HG03103 (cell line): ENCODE data around the gene TRAK2.
"Not testable (repeated sequence)": the region's sequence is repeated elsewhere in the genome, so short reads cannot be mapped to it uniquely, and the experiment has no call there.

Experiments used
- ATAC-seq: cut with Tn5 transposase; IDR thresholded peaks from one replicate; pipeline ENCODE4 v1.9.1; 2021; ENCODE audit warnings: low read depth; ENCODE audit not compliant: unreplicated experiment

Gene TRAK2

DNA sequence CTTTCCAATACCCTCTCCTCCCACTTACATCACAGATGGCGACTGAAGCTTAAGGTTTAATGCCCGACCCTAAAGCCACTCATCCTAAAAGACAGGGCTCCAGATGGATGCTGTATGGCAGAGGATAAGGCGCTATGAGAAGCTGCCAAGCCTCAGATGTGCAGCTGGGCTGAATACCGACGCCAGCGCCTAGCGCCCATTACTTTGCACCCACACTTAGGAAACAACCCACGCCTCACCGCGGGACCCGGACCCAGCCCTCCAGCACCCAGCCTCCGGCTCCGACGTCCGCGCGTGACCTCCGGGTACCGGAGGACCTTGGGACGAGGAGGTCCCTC, 335 bp downstream of the TRAK2 start:
- peak; percentile 15 for ATAC-seq

DNA sequence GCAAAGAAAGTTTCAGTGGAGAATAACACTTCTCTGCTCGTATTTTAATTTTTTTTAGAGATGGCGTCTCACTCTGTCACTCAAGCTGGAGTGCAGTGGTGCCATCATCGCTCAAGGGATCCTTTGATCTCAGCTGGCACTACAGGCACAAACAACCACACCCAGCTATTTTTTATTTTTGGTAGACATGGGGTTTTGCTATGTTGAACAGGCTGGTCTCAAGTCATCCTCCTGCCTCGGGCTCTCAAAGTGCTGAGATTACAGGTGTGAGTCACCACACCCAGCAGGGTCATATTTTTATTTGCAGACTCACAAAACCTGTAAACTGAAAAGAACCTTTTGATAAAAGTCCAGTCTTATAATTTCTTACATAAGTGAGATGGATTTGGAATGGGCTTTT, 2.6 kb downstream of the TRAK2 start:
- no peak for ATAC-seq

DNA sequence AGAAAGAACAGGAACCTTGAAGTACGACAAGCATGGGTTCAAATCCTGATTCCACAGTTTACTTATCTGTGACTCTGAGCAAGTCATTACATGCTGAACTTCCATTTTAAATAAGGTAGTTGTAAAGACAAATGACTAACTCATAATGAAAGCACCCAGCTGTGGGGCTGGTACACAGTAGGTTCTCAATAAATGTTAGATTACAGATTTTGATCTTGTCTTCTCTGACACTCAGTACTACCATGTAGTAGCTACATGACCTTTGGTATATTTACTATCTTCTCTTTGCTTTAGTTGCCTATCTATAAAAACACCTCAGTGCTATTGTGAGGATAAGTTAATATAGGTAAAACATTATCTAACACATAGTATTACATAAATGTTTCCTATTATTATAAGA, 3.2 kb downstream of the TRAK2 start:
- no peak for ATAC-seq

DNA sequence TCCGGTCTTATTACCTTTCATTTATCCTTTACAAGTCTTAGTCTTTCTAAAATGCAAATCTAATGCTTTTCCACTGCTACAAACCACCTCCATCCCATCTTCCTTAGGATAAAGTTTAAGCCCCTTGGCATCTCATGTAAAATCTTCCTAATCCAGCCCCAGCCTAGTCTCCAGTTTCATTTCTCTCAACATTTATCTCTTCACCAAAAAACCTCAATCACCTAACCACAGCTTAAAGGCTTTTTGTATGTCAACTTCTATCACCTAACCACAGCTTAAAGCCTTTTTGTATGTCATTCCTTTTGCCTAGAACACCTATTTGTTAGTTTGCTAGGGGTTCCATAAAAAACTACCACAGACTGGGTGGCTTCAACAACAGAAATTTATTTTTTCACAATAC, 4.2 kb downstream of the TRAK2 start:
- no peak for ATAC-seq

DNA sequence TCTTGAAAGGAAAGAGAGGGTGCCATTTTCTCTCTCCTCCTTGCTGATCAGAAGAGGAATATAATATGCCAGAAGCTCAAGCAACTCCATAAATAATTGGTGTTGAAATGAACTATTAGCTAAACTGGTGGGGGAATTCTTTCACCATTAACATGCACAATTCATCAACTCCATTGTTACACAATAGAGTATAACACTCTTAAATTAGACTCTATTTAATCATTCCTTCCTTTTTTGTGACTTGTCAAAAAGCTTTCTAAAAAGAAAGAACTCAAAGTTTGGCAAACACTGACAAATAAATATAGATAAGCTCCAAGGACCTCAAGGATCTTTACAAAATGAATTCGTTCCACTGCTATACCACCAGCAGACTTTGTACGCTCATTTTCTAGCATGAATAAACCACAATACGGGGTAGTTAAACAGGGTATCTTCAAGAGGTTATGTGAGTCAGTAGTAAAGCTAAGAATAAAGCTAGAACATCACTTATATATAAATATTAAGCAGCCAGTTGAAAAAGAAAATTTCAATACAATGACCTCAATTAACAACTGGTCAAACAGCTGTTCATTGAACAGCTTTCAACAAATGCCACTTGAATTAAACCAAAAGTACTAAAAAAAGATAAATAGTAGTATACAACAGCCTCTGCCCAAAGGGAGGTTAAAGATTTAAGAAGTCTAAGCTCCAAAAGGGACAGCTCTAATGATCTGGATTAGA, 6.4 kb downstream of the TRAK2 start:
- ATAC-seq, result no peak

DNA sequence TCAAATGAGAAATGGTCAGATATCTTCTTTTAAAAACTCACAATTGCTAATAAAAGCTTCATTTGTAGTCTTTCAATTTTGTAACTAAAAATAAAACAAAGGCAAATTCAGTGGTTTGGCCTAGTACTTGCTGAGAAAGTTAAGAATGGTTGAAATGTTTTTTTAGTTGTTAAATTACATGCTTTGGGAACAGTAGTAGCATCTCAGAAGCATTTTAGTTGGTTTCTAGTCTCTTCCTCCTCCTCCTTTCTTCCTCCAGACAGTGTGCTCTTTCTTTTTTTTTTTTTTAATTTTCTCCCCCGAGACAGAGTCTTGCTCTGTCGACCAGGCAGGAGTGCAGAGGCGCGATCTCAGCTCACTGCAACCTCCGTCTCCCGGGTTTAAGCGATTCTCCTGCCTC, 9.8 kb downstream of the TRAK2 start:
- no peak for ATAC-seq

DNA sequence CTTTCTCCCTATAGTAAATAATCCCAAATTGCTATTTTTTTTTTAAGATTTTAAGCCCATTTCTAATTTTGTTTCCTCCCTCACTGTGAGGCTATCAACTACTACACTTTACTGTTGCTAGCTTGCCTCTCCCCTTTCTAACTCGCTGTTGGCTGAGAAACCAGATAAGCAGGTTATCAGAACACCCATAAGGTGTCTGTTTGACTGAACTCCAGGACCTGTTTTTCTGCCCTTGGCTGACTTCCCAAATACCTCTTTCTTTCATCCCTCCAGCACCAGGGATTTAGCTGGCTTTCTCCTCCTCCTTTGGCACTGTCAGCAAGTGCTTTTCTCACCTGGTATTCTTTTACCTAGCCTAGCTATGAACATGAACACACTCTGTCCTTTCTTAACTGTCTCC, 11.1 kb downstream of the TRAK2 start:
- ATAC-seq, result no peak

DNA sequence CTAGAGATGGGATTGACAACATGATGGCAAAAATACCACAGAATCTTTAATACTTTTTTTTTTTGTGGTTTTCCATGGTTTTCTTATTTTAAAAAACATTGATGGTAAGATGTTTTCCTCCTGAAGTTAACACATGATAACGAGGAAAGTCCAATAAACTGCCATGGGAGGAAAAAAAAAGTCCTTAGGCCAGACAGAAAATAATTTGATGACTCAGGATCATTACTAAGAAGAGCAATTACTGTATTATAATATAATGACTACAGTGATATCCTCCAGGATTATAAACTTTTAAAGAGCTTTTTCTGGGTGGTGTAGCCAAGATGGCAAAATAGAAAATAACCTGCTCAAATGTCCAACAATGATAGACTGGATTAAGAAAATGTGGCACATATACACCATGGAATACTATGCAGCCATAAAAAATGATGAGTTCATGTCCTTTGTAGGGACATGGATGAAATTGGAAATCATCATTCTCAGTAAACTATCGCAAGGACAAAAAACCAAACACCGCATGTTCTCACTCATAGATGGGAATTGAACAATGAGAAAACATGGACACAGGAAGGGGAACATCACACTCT, 11.8 kb downstream of the TRAK2 start:
- not testable (repeated sequence) for ATAC-seq

DNA sequence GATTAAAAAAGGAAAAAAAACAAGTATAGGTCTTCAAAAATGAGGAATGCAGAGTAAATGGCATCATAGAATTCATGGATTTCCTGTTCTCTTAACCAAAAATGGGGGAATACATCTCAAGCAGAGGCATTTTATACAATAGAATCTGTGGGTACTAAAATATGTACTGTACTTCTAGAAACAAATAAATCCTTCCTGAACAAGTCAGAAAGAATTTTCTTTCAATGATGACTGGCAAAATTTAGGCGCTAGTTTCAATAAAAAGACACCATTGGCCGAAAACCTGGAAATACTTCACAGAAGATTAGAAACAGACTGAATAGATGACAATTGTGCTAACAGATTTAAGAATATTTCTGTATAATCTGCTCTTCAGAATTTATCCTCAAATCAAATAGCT, 15.1 kb downstream of the TRAK2 start:
- no peak for ATAC-seq

DNA sequence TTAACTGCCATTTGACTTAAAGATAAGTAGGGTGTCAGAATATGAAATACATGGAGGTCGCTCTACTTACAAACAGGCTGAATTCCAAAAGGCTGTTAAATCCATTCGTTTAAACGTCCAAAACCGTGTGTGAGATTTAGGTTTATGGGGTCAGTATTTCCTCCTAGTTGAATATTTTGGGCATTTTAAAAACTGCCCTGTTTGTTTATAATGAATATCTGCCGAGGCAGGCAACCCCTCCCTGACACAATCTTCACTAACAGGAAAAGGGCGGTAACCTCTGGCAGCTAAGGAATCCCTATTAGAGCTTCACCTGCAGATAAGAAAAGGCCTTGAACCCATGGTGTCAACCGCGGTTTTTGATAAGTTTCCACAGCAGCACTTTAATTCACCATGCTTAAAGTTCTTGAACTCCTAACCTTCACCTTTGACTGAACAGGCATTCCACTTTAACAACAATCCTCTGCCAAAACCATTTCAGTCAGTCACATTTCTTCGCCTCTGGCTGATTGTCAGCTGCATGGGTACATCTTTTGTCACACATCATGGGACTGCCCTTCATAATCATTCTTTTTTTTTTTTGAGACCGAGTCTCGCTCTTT, 17.8 kb downstream of the TRAK2 start:
- no peak for ATAC-seq

DNA sequence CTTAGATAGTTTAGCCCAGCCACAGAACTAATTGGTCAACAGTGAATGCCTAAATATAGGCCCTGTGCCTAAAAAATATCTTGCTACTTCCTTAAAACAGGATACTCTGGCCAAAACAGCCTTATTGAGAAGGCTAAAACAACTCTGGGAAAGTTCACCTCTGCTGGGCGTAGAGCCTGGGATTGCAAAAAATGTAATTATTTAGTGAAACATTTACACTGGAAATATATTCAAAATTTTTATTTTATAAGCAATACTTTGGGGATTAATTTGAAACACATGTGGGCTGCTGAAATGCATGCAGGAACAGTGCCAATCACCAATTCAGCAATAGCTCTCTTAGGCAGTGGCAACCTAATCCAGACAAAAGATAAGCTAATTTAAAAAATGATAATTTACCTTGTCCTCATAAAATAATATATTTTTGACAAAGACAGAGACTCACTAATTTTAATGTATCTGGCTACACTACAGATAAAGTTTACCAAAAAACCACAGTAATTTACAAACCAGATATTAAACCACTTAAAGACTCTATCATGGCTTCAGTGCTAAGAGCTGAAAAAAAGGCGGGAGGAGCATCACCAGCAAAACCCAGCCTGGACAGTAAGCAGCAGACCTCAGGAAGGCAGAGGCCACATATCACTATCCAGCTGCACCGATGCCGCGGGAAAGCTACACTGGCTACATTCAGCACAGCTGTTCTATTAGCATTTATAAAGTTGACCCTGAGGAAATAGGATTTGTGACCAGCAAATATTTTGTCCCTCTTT, 18.5 kb downstream of the TRAK2 start:
- no peak for ATAC-seq

DNA sequence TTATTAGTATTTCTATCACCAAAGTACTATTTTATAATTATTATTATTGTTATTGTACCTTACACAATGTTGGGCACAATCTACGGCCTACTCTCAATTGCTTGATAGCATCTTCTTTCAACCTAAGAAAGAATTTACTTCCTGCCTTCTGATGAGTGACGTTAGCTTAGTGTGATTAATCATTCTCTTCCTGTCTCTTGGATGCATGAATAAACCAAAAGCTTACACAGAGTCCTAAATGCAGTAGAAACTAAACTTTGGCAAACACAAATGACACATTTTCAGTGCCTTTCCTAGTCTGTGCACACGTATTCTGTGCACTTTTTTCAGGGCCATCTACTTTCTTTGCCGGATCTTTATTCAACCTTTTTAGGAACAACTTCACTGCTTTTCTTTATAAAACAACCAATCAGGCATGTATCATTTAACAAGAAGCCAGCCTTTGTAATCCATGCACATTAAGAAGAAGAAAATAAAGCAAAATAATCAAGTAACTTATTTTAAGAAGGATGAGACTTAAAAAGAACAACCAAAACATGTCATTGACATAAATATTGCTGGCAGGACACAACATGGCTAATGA, 19.1 kb downstream of the TRAK2 start:
- no peak for ATAC-seq

DNA sequence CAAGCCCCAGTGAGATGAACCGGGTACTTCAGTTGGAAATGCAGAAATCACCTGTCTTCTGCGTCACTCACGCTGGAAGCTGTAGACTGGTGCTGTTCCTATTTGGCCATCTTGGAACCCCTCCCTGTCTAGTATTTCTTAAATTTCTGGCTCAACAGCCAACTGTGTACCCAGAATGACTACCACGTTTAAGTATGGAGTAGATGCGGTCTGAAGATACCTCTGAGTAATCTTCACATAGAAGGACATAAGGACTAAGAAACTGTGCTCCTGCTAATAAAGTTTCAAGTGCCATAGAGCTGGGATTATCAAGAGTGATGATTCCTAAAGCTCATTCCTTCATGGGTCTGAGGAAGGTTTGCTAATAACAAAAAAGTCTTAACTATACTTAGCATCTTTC, 20.4 kb downstream of the TRAK2 start:
- no peak for ATAC-seq

DNA sequence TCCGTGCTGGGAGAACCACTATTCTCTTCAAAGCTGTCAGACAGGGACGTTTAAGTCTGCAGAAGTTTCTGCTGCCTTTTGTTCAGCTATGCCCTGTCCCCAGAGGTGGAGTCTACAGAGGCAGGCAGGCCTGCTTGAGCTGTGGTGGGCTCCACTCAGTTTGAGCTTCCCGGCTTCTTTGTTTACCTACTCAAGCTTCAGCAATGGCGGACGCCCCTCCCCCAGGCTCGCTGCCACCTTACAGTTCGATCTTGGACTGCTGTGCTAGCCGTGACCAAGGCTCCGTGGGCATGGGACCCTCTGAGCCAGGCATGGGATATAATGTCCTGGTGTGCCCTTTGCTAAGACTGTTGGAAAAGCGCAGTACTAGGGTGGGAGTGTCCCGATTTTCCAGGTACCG, 20.9 kb downstream of the TRAK2 start:
- ATAC-seq, result not testable (repeated sequence)

DNA sequence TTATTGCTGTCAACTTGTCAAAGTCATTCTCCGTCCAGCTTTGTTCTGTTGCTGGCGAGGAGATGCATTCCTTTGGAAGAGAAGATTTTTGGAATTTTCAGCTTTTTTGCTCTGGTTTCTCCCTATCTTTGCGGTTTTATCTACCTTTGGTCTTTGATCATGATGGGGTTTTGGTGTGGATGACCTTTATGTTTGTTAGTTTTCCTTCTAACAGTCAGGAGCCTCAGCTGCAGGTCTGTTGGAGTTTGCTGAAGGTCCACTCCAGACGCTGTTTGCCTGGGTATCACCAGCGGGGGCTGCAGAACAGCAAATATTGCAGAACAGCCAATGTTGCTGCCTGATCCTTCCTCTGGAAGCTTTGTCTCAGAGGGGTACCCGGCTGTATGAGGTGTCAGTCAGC, 21.4 kb downstream of the TRAK2 start:
- not testable (repeated sequence) for ATAC-seq

DNA sequence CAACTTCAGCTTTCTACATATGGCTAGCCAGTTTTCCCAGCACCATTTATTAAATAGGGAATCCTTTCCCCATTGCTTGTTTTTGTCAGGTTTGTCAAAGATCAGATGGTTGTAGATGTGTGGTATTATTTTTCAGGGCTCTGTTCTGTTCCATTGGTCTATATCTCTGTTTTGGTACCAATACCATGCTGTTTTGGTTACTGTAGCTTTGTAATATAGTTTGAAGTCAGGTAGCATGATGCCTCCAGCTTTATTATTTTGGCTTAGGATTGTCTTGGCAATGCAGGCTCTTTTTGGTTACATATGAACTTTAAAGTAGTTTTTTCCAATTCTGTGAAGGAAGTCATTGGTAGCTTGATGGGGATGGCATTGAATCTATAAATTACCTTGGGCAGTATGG, 22.9 kb downstream of the TRAK2 start:
- not testable (repeated sequence) for ATAC-seq

DNA sequence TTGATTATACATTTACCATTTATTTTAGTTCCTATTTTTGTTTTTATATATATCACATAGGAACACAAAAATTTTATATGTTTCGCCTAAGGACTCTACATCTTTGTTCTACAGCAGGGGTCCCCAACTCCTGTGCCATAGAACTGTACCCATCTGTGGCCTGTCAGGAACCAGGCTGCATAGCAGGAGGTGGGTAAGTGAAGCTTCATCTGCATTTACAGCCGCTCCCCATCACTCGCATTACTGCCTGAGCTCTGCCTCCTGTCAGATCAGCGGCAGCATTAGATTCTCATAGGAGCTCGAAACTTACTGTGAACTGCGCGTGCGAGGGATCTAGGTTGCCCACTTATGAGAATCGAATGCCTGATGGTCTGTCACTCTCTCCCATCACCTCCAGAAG, 25.3 kb downstream of the TRAK2 start:
- ATAC-seq, result no peak

DNA sequence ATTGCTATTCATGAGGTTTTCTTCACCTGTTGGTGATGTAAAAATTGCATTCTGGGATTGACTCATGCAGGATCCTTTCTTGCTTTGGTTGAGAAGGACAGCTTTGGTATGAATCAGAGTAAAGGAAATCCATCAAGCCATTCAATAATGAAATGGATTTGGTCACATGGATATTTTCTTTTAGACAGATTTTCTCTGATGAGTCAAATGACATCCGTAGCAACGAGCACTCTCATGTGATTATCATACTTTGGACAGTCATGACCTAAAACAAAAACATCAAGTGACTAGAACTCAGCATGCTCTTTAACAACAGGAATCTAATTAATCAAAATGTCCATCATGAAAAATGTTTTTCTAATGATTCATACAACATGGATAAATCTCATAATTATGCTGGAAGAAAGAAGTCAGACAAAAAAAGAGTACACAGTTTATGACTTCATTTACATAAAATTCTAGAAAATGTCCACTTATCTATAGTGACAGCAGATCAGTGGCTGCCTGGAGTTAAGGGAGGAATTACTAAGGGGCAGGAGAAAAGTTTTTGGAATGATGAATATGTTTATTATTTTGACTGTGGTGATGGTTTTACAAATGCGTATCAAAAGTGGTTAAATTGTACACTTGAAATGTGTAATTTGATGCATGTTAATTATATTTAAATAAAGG, 30.7 kb downstream of the TRAK2 start:
- no peak for ATAC-seq

DNA sequence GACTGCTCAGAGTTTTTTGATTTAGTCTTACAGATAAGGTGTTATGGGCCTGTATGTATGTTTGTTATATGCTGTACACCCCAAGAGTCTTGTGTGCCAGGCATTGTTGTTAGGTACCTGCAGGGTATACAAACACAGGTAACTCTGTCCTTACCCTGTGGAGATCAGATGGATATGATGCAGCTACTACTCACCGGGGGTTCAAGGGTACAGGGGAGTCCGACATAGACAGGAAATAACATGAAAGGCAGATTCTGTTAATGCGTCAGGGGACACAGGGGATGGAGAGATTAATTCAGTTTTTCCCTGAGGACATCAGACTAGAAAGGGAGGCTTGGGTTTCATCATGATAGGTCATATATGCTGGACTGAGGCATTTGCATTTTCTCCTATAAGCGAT, 31.3 kb downstream of the TRAK2 start:
- no peak for ATAC-seq

DNA sequence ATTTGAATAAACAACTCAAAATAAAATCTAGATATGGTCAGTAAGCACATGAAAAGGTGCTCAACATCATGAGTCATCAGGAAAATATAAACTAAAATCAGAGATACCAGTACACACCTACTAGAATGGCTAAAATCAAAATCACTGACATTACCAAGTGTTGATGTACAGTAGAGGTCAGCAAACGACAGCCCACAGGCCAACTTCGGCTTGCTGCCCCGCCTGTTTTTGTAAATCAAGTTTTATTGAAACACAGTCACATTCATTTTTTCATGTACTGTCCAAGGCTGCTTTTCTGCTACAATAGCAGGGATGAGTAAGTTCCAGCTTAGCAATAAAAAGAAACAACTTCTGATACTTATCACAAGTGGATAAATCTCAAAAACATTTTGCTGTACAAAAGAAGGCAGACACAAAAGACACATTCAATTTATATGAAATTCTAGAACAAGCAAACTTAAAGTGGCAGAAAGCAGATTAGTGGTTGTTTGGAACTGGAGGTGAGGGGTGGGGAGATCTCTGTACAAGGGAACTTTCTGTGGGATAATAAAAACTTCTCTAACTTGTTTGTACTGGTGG, 32.1 kb downstream of the TRAK2 start:
- no peak for ATAC-seq
